ENCODE results near the gene ZBTB7C. TPM values are rescaled to one million over a fixed set of nuclear protein-coding genes. Genes with fewer than 3 reads are reported as not detected.
A peak's percentile ranks its signal among the peaks of the same experiment; 100 is the strongest.

The ZBTB7C gene
- total and polyA plus RNA-seq, 9 donors = 1.5 to 26.6 (median 15.7) TPM

- intact Hi-C loops (cut with DNase I) = no loop called here
- H3K4me1 ChIP-seq (ENCODE audit: insufficient read depth) = peaks cover 11% of the 10 kb centered on the region
- TF ChIP-seq CTCF (IDR thresholded peaks at IDR 0.05) = no peak
- TF ChIP-seq EP300 (IDR thresholded peaks at IDR 0.05) = no peak
- no peak for TF ChIP-seq POLR2A (IDR thresholded peaks at IDR 0.05)
- peak in 2 of 5 donors; percentile 56 to 68 for DNase-seq
- peak overlapping the region in 1 of 2 donors; percentile 7 for H3K27ac ChIP-seq
- 35 to 48% (median 44%) methylated on average over 7 of the region's 7 CpGs for WGBS, 3 donors
- H3K4me3 ChIP-seq = no peak overlapping the region
- H3K9me3 ChIP-seq = no peaks in the 10 kb centered on the region
- no peaks in the 10 kb centered on the region for H3K27me3 ChIP-seq
- H3K36me3 ChIP-seq = no peaks in the 10 kb centered on the region
Observed at GRCh38 chr18:48027401-48027963, 381.7 kb downstream of the ZBTB7C start.

GRCh38 chr18:48026216-48026615 is 383.0 kb downstream of the ZBTB7C start:
- no peak for TF ChIP-seq EP300 (IDR thresholded peaks at IDR 0.05)
- no peak for TF ChIP-seq POLR2A (IDR thresholded peaks at IDR 0.05)
- no peak for TF ChIP-seq CTCF (IDR thresholded peaks at IDR 0.05)
- Histone ChIP-seq H3K4me1 (ENCODE audit: insufficient read depth) (peaks cover 11% of the 10 kb centered on the region), H3K36me3 (no peaks in the 10 kb centered on the region), H3K4me3 (no peak overlapping the region), H3K27ac (no peak overlapping the region), H3K9me3 (no peaks in the 10 kb centered on the region), H3K27me3 (no peaks in the 10 kb centered on the region)
- 92 to 94% (median 93%) methylated on average over 8 of the region's 8 CpGs for WGBS, 3 donors
- no peak for DNase-seq
- intact Hi-C loops (cut with DNase I) = no loop called here

- WGBS, 3 donors = 94 to 96% (median 94%) methylated on average over 7 of the region's 7 CpGs
- H3K36me3 ChIP-seq = no peaks in the 10 kb centered on the region
- no peak overlapping the region for H3K27ac ChIP-seq
- no peak overlapping the region for H3K4me3 ChIP-seq
- TF ChIP-seq CTCF (IDR thresholded peaks at IDR 0.05) = no peak
- TF ChIP-seq POLR2A (IDR thresholded peaks at IDR 0.05) = no peak
- no peak for TF ChIP-seq EP300 (IDR thresholded peaks at IDR 0.05)
- no peaks in the 10 kb centered on the region for H3K9me3 ChIP-seq
- H3K27me3 ChIP-seq = no peaks in the 10 kb centered on the region
- DNase-seq = no peak
- H3K4me1 ChIP-seq (ENCODE audit: insufficient read depth) = peaks cover 11% of the 10 kb centered on the region
- intact Hi-C loops (cut with DNase I) = no loop called here
Observed at GRCh38 chr18:48024881-48025660, 384.1 kb downstream of the ZBTB7C start.

- TF ChIP-seq POLR2A (IDR thresholded peaks at IDR 0.05) (no peak), EP300 (IDR thresholded peaks at IDR 0.05) (no peak), CTCF (IDR thresholded peaks at IDR 0.05) (no peak)
- Histone ChIP-seq H3K27me3 (no peaks in the 10 kb centered on the region), H3K4me1 (ENCODE audit: insufficient read depth) (peaks cover 11% of the 10 kb centered on the region), H3K4me3 (no peak overlapping the region), H3K27ac (no peak overlapping the region), H3K36me3 (no peaks in the 10 kb centered on the region), H3K9me3 (no peaks in the 10 kb centered on the region)
- intact Hi-C loops (cut with DNase I) = no loop called here
- no peak for DNase-seq
- 78 to 87% (median 82%) methylated on average over 4 of the region's 4 CpGs for WGBS, 3 donors
Observed at GRCh38 chr18:48024009-48024512, 385.1 kb downstream of the ZBTB7C start.
